ENCODE results near the gene PTGDR.

PTGDR gene

GRCh38 chr14:52267501-52268278 lies at the start of gene PTGDR:
Gene PTGDR (plus strand): TSS chr14:52267698. CDS start chr14:52267815, 117 bp downstream.
- DNase-seq: peak; percentile 40

- no peak for DNase-seq
Observed at GRCh38 chr14:52219488-52220084, 47.9 kb upstream of the PTGDR start.

- no peak for DNase-seq
Observed at GRCh38 chr14:52220924-52221811, 46.3 kb upstream of the PTGDR start.

GRCh38 chr14:52222901-52223300 lies 44.6 kb upstream of the PTGDR start:
- DNase-seq: no peak

- no peak for DNase-seq
Observed at GRCh38 chr14:52227619-52228222, 39.8 kb upstream of the PTGDR start.

GRCh38 chr14:52233693-52234092 lies 33.8 kb upstream of the PTGDR start:
- no peak for DNase-seq

- DNase-seq: no peak
Observed at GRCh38 chr14:52235434-52235833, 32.1 kb upstream of the PTGDR start.

- no peak for DNase-seq
Observed at GRCh38 chr14:52235866-52236510, 31.5 kb upstream of the PTGDR start.

- no peak for DNase-seq
Observed at GRCh38 chr14:52238682-52239081, 28.8 kb upstream of the PTGDR start.

GRCh38 chr14:52240623-52241022 lies 26.9 kb upstream of the PTGDR start:
- DNase-seq: no peak

- DNase-seq: no peak
Observed at GRCh38 chr14:52241087-52241793, 26.3 kb upstream of the PTGDR start.

GRCh38 chr14:52244328-52244727 lies 23.2 kb upstream of the PTGDR start:
- no peak for DNase-seq

GRCh38 chr14:52244997-52245396 lies 22.5 kb upstream of the PTGDR start:
- no peak for DNase-seq

GRCh38 chr14:52248057-52248456 lies 19.4 kb upstream of the PTGDR start:
- DNase-seq: no peak

- no peak for DNase-seq
Observed at GRCh38 chr14:52251724-52252123, 15.8 kb upstream of the PTGDR start.

GRCh38 chr14:52253503-52253902 lies 14.0 kb upstream of the PTGDR start:
- no peak for DNase-seq

GRCh38 chr14:52254086-52254485 lies 13.4 kb upstream of the PTGDR start:
- no peak for DNase-seq

- no peak for DNase-seq
Observed at GRCh38 chr14:52258783-52259182, 8.7 kb upstream of the PTGDR start.

GRCh38 chr14:52259434-52259833 lies 8.1 kb upstream of the PTGDR start:
- no peak for DNase-seq

GRCh38 chr14:52262600-52262999 lies 4.9 kb upstream of the PTGDR start:
- DNase-seq: no peak

GRCh38 chr14:52263190-52263589 lies 4.3 kb upstream of the PTGDR start:
- no peak for DNase-seq

- DNase-seq: no peak
Observed at GRCh38 chr14:52265253-52265652, 2.2 kb upstream of the PTGDR start.

Measured in stimulated activated CD4-positive, alpha-beta T cell treated with anti-CD3 and anti-CD28 coated beads, Interleukin-4, amount 100 ng/mL, for 1 hour (primary cell).